Peyer's patch (tissue), 4 donors: ENCODE measurements around the gene KIFAP3.

ENCODE experiments used
- POLR2A ChIP-seq, 2 donors: fragments of 450-650 bp; IDR thresholded peaks; one replicate each; pipeline ENCODE4 v1.5.1; 2017; ENCODE audit warnings: antibody characterized with exemption in 2 of 2, mild to moderate bottlenecking in 2 of 2, moderate library complexity in 2 of 2
- TF ChIP-seq, protein P1 (sequence below), 6 experiments: fragments of 450-650 bp in 4 of 6; fragments of 200-600 bp in 2 of 6; sonication (generic) in 1 of 6; IDR thresholded peaks; one replicate each; pipeline ENCODE4 v1.5.1; 2017 to 2019; ENCODE audit warnings: antibody characterized with exemption in 6 of 6, mild to moderate bottlenecking in 3 of 6, moderate library complexity in 1 of 6

DNA sequence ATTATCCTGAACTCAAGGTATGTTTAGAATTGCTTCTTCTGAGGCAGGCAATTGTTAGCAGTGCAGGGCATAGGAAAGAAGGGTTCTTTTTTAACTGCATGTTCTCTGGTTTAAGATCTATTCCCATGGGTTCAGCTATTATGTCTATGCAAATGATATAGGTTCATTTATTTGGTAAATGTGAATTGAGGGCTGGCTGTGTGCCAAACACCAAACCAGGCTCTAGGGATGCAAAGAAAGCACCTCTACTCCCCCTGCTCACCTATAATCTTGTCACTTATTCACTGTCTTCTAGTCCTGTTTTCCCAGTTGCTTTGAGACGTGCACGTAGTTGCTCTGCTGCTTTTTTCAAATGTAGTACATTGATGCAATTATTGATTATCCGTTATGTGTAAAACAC is 691 bp upstream of the KIFAP3 start:
- TF ChIP-seq, protein P1, sequence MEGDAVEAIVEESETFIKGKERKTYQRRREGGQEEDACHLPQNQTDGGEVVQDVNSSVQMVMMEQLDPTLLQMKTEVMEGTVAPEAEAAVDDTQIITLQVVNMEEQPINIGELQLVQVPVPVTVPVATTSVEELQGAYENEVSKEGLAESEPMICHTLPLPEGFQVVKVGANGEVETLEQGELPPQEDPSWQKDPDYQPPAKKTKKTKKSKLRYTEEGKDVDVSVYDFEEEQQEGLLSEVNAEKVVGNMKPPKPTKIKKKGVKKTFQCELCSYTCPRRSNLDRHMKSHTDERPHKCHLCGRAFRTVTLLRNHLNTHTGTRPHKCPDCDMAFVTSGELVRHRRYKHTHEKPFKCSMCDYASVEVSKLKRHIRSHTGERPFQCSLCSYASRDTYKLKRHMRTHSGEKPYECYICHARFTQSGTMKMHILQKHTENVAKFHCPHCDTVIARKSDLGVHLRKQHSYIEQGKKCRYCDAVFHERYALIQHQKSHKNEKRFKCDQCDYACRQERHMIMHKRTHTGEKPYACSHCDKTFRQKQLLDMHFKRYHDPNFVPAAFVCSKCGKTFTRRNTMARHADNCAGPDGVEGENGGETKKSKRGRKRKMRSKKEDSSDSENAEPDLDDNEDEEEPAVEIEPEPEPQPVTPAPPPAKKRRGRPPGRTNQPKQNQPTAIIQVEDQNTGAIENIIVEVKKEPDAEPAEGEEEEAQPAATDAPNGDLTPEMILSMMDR (IDR thresholded peaks at IDR 0.05) = no peak
- no peak for TF ChIP-seq POLR2A (IDR thresholded peaks at IDR 0.05)
